Neural crest cell (in vitro differentiated cells): ENCODE data around the gene ATG16L1. TPM values are rescaled to one million over a fixed set of nuclear protein-coding genes. Genes with fewer than 3 reads are reported as not detected.

Experiments
- DNase-seq: peaks from one replicate; pipeline ENCODE4 v3.0.0; 2021; ENCODE audit warnings: low read depth, mixed read lengths, low spot score
- H3K27ac Mint-ChIP-seq: one replicate; pipeline ENCODE4 v1.8.0; 2021; ENCODE audit warnings: mild to moderate bottlenecking, mixed read lengths; ENCODE audit not compliant: unreplicated experiment
- H3K27me3 Mint-ChIP-seq: 2 replicates; pipeline ENCODE4 v1.8.0; 2021; ENCODE audit warnings: low read depth, mild to moderate bottlenecking, mixed read lengths
- H3K36me3 Mint-ChIP-seq: 2 replicates; pipeline ENCODE4 v1.8.0; 2021; ENCODE audit warnings: low read depth, mild to moderate bottlenecking, mixed read lengths
- H3K4me1 Mint-ChIP-seq: 2 replicates; pipeline ENCODE4 v1.8.0; 2021; ENCODE audit warnings: mixed read lengths
- H3K4me3 Mint-ChIP-seq: one replicate; pipeline ENCODE4 v1.8.0; 2021; ENCODE audit warnings: mild to moderate bottlenecking, mixed read lengths
- H3K9me3 Mint-ChIP-seq: 2 replicates; pipeline ENCODE4 v1.8.0; 2021; ENCODE audit warnings: mixed read lengths
- total RNA-seq: library from RNA; stranded (reverse); gene quantifications from 2 replicates; pipeline ENCODE4 v1.2.1, GENCODE V29; 2021
- TF ChIP-seq, protein P1 (sequence below): fragments of 200-600 bp; sonication (generic); conservative IDR thresholded peaks from 2 replicates; pipeline ENCODE4 v1.5.0; 2021; ENCODE audit warnings: antibody characterized with exemption, mild to moderate bottlenecking

ATG16L1 gene
- total RNA-seq, 1 donor from 2014 or later: 28.2 TPM

DNA sequence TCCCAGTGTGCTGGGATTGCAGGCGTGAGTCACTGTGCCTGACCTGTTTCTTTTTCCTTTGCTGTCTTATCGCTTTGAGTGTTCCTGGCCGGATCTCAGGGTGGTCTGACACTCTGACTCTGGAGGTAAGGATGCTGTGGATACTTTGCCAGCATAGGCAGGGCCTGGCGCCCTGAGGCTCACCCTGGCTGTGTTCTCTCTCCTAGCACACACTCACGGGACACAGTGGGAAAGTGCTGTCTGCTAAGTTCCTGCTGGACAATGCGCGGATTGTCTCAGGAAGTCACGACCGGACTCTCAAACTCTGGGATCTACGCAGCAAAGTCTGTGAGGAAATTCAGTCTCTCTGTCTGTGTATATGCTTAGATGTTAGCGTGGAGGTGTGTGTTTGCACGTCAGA is 38.2 kb downstream of the ATG16L1 start:
- H3K27ac Mint-ChIP-seq: no peak overlapping the region
- no peaks in the 10 kb centered on the region for H3K9me3 Mint-ChIP-seq
- no peak overlapping the region for H3K4me3 Mint-ChIP-seq
- no peaks in the 10 kb centered on the region for H3K27me3 Mint-ChIP-seq
- H3K36me3 Mint-ChIP-seq: peaks cover 13% of the 10 kb centered on the region
- DNase-seq: no peak
- H3K4me1 Mint-ChIP-seq: no peaks in the 10 kb centered on the region
- TF ChIP-seq, protein P1, sequence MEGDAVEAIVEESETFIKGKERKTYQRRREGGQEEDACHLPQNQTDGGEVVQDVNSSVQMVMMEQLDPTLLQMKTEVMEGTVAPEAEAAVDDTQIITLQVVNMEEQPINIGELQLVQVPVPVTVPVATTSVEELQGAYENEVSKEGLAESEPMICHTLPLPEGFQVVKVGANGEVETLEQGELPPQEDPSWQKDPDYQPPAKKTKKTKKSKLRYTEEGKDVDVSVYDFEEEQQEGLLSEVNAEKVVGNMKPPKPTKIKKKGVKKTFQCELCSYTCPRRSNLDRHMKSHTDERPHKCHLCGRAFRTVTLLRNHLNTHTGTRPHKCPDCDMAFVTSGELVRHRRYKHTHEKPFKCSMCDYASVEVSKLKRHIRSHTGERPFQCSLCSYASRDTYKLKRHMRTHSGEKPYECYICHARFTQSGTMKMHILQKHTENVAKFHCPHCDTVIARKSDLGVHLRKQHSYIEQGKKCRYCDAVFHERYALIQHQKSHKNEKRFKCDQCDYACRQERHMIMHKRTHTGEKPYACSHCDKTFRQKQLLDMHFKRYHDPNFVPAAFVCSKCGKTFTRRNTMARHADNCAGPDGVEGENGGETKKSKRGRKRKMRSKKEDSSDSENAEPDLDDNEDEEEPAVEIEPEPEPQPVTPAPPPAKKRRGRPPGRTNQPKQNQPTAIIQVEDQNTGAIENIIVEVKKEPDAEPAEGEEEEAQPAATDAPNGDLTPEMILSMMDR: no peak

DNA sequence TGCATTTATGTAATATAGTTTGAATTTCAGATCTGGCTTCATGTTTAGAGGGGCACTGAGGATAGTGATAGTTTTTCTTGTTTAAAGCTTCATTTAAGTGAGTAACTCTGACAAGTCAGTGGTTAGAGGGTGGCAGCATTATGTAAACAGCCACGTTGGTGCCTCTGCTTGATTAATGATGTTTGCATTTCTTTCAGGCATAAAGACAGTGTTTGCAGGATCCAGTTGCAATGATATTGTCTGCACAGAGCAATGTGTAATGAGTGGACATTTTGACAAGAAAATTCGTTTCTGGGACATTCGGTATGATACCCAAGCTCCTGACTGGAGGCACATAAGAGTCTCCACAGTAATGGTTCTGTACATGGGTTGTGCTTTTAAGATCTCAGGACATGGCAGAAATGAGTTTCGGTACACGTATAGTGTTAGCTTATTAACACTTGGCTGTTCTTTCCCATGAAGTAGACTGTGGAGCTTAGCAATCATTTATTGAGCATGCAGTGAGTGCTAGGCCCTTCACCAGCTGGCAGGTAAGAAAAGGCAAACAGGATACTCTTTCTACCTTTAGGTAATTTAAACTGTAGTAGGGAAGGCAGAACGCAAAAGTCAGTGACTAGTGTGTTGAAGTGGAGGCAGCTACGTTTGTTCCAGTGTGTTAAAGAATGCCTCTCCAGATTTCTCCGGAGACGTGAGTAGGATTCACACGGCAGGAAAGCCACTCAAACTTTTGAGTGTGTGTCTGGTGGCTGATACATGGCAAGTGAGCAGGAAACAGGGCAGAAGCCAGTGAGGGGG is 38.8 kb downstream of the ATG16L1 start:
- no peak overlapping the region for H3K4me3 Mint-ChIP-seq
- H3K36me3 Mint-ChIP-seq: peaks cover 8% of the 10 kb centered on the region
- no peaks in the 10 kb centered on the region for H3K9me3 Mint-ChIP-seq
- TF ChIP-seq, protein P1: no peak
- H3K27me3 Mint-ChIP-seq: no peaks in the 10 kb centered on the region
- no peak for DNase-seq
- no peak overlapping the region for H3K27ac Mint-ChIP-seq
- H3K4me1 Mint-ChIP-seq: no peaks in the 10 kb centered on the region

DNA sequence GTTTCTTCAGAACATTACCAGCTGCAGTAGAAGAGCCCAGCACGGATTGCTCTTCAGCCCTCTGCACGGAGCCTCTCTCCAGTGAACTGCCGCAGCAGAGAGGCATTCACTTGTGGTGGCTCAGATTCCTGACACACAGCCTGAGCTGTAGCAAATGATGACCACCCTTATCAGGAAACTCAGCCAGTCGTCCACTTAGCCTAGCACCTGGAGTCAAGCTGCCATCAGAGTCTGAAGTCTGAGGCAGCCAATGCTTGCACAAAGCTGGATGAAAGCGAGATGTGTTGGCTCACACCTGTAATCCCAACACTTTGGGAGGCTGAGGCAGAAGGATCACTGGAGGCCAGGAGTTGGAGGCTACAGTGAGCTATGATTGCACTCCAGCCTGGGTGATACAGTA is 44.4 kb downstream of the ATG16L1 start:
- Mint-ChIP-seq H3K36me3 (peaks cover 7% of the 10 kb centered on the region), H3K4me3 (no peak overlapping the region), H3K9me3 (no peaks in the 10 kb centered on the region), H3K27ac (no peak overlapping the region), H3K4me1 (no peaks in the 10 kb centered on the region), H3K27me3 (no peaks in the 10 kb centered on the region)
- no peak for DNase-seq
- TF ChIP-seq, protein P1: no peak

DNA sequence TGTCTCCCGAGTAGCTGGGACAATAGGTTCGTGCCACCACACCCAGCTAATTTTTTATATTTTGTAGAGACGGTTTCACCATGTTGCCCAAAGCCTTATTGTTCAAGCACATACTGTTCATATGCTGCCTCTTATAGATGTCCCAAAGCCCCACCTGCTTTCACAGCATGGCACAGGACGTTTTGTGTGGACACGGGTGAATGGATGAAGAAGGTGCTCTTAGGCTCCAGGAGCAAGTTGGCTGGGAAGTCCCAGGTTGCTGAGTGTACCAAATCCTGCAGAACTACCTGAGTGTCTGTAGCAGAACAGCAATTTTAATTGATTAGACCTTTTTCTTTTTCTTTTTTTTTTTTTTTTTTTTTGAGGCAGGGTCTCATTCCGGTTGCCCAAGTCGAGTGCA is 45.6 kb downstream of the ATG16L1 start:
- no peaks in the 10 kb centered on the region for H3K27me3 Mint-ChIP-seq
- H3K4me3 Mint-ChIP-seq: no peak overlapping the region
- peaks cover 2% of the 10 kb centered on the region for H3K36me3 Mint-ChIP-seq
- no peaks in the 10 kb centered on the region for H3K4me1 Mint-ChIP-seq
- no peaks in the 10 kb centered on the region for H3K9me3 Mint-ChIP-seq
- H3K27ac Mint-ChIP-seq: no peak overlapping the region
- no peak for DNase-seq
- TF ChIP-seq, protein P1: no peak

DNA sequence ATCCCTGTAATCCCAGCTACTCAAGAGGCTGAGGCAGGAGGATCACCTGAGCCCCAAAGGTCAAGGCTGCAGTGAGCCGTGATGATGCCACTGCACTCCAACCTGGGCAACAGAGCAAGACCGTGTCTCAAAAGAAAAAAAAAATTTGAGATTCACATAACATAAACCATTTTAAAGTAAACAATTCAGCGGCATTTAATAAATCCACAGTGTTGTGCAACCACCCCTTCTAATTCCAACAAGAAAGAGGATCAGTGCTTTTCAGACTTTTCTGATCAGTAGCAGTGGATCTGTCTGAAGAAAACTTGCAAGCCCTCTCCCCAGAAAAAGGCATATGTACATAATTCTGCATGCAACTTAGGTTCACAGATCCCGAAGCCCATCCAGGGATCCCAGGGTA is 48.9 kb downstream of the ATG16L1 start:
- Mint-ChIP-seq H3K36me3 (no peaks in the 10 kb centered on the region), H3K27ac (no peak overlapping the region), H3K4me1 (no peaks in the 10 kb centered on the region), H3K4me3 (no peak overlapping the region), H3K9me3 (no peaks in the 10 kb centered on the region), H3K27me3 (no peaks in the 10 kb centered on the region)
- DNase-seq: no peak
- TF ChIP-seq, protein P1: no peak
